ENCODE data around the gene PAQR8.

- TF ChIP-seq CTCF (conservative IDR thresholded peaks at IDR 0.05 in 1 of 2, IDR thresholded peaks at IDR 0.05 in 1 of 2; ENCODE audit: extremely low read depth in 1 of 2, insufficient read depth in 1 of 2, low read depth in 1 of 2, low read length in 2 of 2) (no peak), EZH2 (IDR thresholded peaks at IDR 0.05; ENCODE audit: borderline replicate concordance, low read length) (no peak)
These were observed 50.0 kb downstream of the PAQR8 start for GRCh38 chr6:52411911-52412310.
